ENCODE data around the gene PNMA6A. TPM values are rescaled to one million over a fixed set of nuclear protein-coding genes. Genes with fewer than 3 reads are reported as not detected.

The PNMA6A gene
- total and polyA plus RNA-seq, 2 of the 4 experiments (the other 2 are of a cell fraction), result 0.18 to 0.21 TPM

- Histone ChIP-seq H3K4ac (ENCODE audit: low read depth, low read length) (no peak overlapping the region), H3K27ac (ENCODE audit: insufficient read depth, low read length) (no peak overlapping the region), H2BK15ac (ENCODE audit: low read depth, low read length) (no peak overlapping the region), H4K5ac (ENCODE audit: low read depth, low read length) (no peak overlapping the region), H3K9me1 (ENCODE audit: insufficient read depth, low read length) (no peaks in the 10 kb centered on the region), H3K56ac (ENCODE audit: extremely low read depth, insufficient read depth, low read length) (no peak overlapping the region), H2AK5ac (ENCODE audit: low read depth, low read length) (no peak overlapping the region), H3K36me3 (ENCODE audit: control insufficient read depth, insufficient read depth, low read length) (no peaks in the 10 kb centered on the region), H4K8ac (ENCODE audit: low read depth in 2 of 2, low read length in 2 of 2) (no peak overlapping the region), H3K4me1 (ENCODE audit: control insufficient read depth, insufficient read depth, low read length) (no peaks in the 10 kb centered on the region), H2BK120ac (ENCODE audit: low read depth, low read length) (no peak overlapping the region), H3K4me2 (ENCODE audit: low read depth, low read length) (no peak overlapping the region), H3K79me1 (ENCODE audit: low read depth in 1 of 2, low read length in 2 of 2) (no peaks in the 10 kb centered on the region), H3K18ac (ENCODE audit: low read depth, low read length) (no peak overlapping the region), H2BK5ac (ENCODE audit: low read depth, low read length, poor library complexity, severe bottlenecking) (no peak overlapping the region), H3K4me3 (ENCODE audit: insufficient read depth, low read depth, low read length) (no peak overlapping the region), H3K9me3 (ENCODE audit: control insufficient read depth, insufficient read depth, low read length) (no peaks in the 10 kb centered on the region; the same call in none of the 2 replicates), H3K14ac (replicated peaks; ENCODE audit: low read depth, low read length) (no peak overlapping the region), H3K27me3 (ENCODE audit: control insufficient read depth, insufficient read depth, low read length) (no peaks in the 10 kb centered on the region; the same call in 1 of the 2 replicates), H2AK9ac (replicated peaks; ENCODE audit: low read depth, low read length, poor library complexity) (no peak overlapping the region), H4K20me1 (ENCODE audit: insufficient read depth, low read length) (no peaks in the 10 kb centered on the region), H2AFZ (replicated peaks; ENCODE audit: low read length, poor library complexity) (no peak overlapping the region), H3K23ac (ENCODE audit: low read depth, low read length) (no peak overlapping the region), H3K9ac (ENCODE audit: low read depth, low read length) (no peak overlapping the region), H2BK20ac (ENCODE audit: low read depth, low read length) (no peak overlapping the region), H4K91ac (ENCODE audit: insufficient read depth, low read depth, low read length) (no peak overlapping the region)
- WGBS, 2 experiments (ENCODE audit: extremely low coverage in 2 of 2, insufficient read length in 1 of 2), result 76% methylated on average over 4 of the region's 11 CpGs; no CpG with 5 or more reads in 1 of the 2 experiments
- dilution Hi-C loops (cut with HindIII; ENCODE audit: low sequenced_read_pairs, unreplicated experiment) (no loop called here), in situ Hi-C loops (cut with MboI; ENCODE audit: low sequenced_read_pairs) (loop anchor here (25.0 kb wide), 1 partner anchor 432 kb away; the partner anchor contains the start of gene HAUS7), intact Hi-C loops (cut with micrococcal nuclease) (loop anchor here (5.0 kb wide), 1 partner anchor 637 kb away; no protein-coding TSS in a partner anchor)
- ChIA-PET CTCF (interaction anchor here (0.6 kb wide), 1 partner anchor 10 kb away, joined by 3 read pairs; no protein-coding TSS in a partner anchor), POLR2A (ENCODE audit: unreplicated experiment) (no interaction called here)
- BruUV-seq (replicated peaks), result no TSS peak
- DNase-seq (no peak), ATAC-seq (ENCODE audit: low read depth) (no peak)
- TF ChIP-seq RCOR1 (IDR thresholded peaks at IDR 0.05; ENCODE audit: insufficient replicate concordance, low read length) (no peak), CEBPB (IDR thresholded peaks at IDR 0.05; ENCODE audit: low read depth, low read length) (no peak), MAFK (IDR thresholded peaks at IDR 0.05; ENCODE audit: low read depth, low read length) (no peak), POLR2A (IDR thresholded peaks at IDR 0.05; ENCODE audit: low read depth, low read length) (no peak), RFX5 (IDR thresholded peaks at IDR 0.05; ENCODE audit: low read depth, low read length) (no peak), BHLHE40 (IDR thresholded peaks at IDR 0.05; ENCODE audit: low read depth, low read length) (no peak), MAZ (IDR thresholded peaks at IDR 0.05; ENCODE audit: borderline replicate concordance, low read depth, low read length) (no peak), MXI1 (IDR thresholded peaks at IDR 0.05; ENCODE audit: borderline replicate concordance, low read depth, low read length) (no peak), NFE2L2 (IDR thresholded peaks at IDR 0.05; ENCODE audit: low read depth, low read length) (no peak), CHD1 (IDR thresholded peaks at IDR 0.05; ENCODE audit: low read depth, low read length) (no peak), SMC3 (IDR thresholded peaks at IDR 0.05; ENCODE audit: low read depth, low read length) (no peak), USF2 (IDR thresholded peaks at IDR 0.05; ENCODE audit: low read depth, low read length) (no peak)
These were observed 42.4 kb upstream of the PNMA6A start for GRCh38 chrX:153029875-153030274.
